DOHH2 (cell line): ENCODE data around the gene PPP6R1.

Experiments
- CTCF ChIP-seq: fragments of 200-600 bp; sonication (generic); IDR thresholded peaks from one replicate; pipeline ENCODE4 v1.5.1; 2014; ENCODE audit warnings: antibody characterized with exemption, mild to moderate bottlenecking, low read depth, low read length; ENCODE audit not compliant: poor library complexity, severe bottlenecking
- EZH2phosphoT487 ChIP-seq: fragments of 200-600 bp; sonication (generic); IDR thresholded peaks from 2 replicates; pipeline ENCODE4 v1.6.1; 2017; ENCODE audit warnings: borderline replicate concordance, mild to moderate bottlenecking, antibody characterized with exemption, low read length, moderate library complexity, mixed read lengths

- no peak for TF ChIP-seq EZH2phosphoT487
- no peak for TF ChIP-seq CTCF
These were observed 365 bp downstream of the PPP6R1 start for GRCh38 chr19:55258476-55258827.
